ENCODE results near the gene ERC2. TPM values are rescaled to one million over a fixed set of nuclear protein-coding genes. Genes with fewer than 3 reads are reported as not detected.

ERC2 gene
- total RNA-seq, 1 donor from 2014 or later: under 0.01 TPM

- TF ChIP-seq, protein P1, sequence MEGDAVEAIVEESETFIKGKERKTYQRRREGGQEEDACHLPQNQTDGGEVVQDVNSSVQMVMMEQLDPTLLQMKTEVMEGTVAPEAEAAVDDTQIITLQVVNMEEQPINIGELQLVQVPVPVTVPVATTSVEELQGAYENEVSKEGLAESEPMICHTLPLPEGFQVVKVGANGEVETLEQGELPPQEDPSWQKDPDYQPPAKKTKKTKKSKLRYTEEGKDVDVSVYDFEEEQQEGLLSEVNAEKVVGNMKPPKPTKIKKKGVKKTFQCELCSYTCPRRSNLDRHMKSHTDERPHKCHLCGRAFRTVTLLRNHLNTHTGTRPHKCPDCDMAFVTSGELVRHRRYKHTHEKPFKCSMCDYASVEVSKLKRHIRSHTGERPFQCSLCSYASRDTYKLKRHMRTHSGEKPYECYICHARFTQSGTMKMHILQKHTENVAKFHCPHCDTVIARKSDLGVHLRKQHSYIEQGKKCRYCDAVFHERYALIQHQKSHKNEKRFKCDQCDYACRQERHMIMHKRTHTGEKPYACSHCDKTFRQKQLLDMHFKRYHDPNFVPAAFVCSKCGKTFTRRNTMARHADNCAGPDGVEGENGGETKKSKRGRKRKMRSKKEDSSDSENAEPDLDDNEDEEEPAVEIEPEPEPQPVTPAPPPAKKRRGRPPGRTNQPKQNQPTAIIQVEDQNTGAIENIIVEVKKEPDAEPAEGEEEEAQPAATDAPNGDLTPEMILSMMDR (IDR thresholded peaks at IDR 0.05; ENCODE audit: insufficient read depth, low read length, severe bottlenecking): no peak
- no peak for DNase-seq (ENCODE audit: low read depth)
- FAIRE-seq: no peak
These were observed 531.0 kb downstream of the ERC2 start for GRCh38 chr3:55937301-55937700.

DNA sequence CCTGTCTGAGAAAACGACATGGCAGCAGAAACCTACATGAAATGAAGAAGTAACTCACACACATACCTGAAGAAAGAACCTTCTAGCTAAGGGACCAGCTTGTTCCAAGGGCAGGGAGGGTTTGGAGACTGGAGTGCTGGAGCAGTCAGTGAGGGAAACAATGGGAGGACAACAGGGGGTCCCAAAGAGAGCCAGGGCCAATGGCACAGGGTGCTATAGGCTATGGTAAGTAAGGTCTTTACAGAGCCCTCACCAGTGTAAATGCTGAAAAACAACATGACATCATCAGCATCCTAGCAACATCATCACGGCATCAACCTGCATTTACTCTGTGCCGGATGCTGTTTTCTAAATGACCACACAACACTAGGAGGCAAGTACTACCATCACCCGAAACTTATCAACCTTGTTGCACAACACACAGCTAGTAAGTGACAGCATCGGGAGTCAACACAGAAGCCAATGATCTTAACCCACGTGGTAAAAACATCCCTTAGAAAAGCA lies 531.7 kb downstream of the ERC2 start:
- Histone ChIP-seq H3K36me3 (ENCODE audit: control insufficient read depth, insufficient read depth, low read length) (no peaks in the 10 kb centered on the region), H3K27me3 (ENCODE audit: control insufficient read depth, insufficient read depth, low read length) (no peaks in the 10 kb centered on the region), H3K4me3 (ENCODE audit: low read depth, low read length) (no peak overlapping the region)
- FAIRE-seq (no peak), DNase-seq (ENCODE audit: low read depth) (no peak)
- TF ChIP-seq, protein P1 (IDR thresholded peaks at IDR 0.05; ENCODE audit: insufficient read depth, low read length, severe bottlenecking): no peak

More at GRCh38 chr3:55937301-55937700, 531.0 kb downstream of the ERC2 start:
- Histone ChIP-seq H3K36me3 (ENCODE audit: control insufficient read depth, insufficient read depth, low read length) (no peaks in the 10 kb centered on the region), H3K27me3 (ENCODE audit: control insufficient read depth, insufficient read depth, low read length) (no peaks in the 10 kb centered on the region), H3K4me3 (ENCODE audit: low read depth, low read length) (no peak overlapping the region)

DNA sequence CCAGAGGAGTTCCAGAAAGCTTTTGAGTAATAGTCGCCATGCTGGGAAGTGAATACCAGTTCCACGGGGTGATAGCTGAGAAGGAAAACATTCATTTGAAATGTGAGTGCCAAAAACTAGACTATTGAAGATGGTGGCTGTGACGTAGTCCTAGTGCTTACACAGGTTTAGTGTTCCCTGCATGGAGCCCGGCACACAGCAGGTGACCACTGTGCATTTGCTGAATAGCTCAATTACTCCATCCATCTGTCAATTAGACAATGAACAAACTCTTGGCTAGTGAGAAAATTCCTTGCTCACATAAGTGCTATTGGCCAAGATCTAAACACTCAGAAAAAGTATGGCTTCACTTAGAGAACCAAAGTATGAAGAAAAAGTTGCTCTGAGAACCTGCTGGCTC lies 533.0 kb downstream of the ERC2 start:
- TF ChIP-seq, protein P1 (IDR thresholded peaks at IDR 0.05; ENCODE audit: insufficient read depth, low read length, severe bottlenecking): no peak
- H3K4me3 ChIP-seq (ENCODE audit: low read depth, low read length): no peak overlapping the region
- no peaks in the 10 kb centered on the region for H3K36me3 ChIP-seq (ENCODE audit: control insufficient read depth, insufficient read depth, low read length)
- no peaks in the 10 kb centered on the region for H3K27me3 ChIP-seq (ENCODE audit: control insufficient read depth, insufficient read depth, low read length)
- FAIRE-seq (peak; percentile 60), DNase-seq (ENCODE audit: low read depth) (no peak)

DNA sequence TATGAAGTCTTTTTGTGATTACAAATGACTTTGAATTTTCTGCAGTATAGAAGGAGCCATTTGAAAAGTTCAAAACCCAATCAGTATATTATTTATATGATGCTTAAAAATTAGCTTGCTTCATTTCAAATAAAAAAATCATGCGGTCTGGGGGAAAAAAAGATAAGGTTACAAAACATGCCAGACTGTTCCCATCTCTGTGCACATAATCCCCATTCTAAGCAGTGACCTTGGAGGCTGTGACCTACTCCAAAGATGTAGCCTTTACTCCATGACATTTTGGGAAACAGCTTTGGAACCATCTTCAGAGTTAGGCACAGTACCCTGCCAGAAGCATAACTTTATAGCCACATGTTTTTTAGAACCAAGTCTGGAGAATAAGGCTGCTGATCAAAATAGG lies 533.5 kb downstream of the ERC2 start:
- Histone ChIP-seq H3K4me3 (ENCODE audit: low read depth, low read length) (no peak overlapping the region), H3K36me3 (ENCODE audit: control insufficient read depth, insufficient read depth, low read length) (no peaks in the 10 kb centered on the region), H3K27me3 (ENCODE audit: control insufficient read depth, insufficient read depth, low read length) (no peaks in the 10 kb centered on the region)
- FAIRE-seq (no peak), DNase-seq (ENCODE audit: low read depth) (no peak)
- TF ChIP-seq, protein P1 (IDR thresholded peaks at IDR 0.05; ENCODE audit: insufficient read depth, low read length, severe bottlenecking): no peak

DNA sequence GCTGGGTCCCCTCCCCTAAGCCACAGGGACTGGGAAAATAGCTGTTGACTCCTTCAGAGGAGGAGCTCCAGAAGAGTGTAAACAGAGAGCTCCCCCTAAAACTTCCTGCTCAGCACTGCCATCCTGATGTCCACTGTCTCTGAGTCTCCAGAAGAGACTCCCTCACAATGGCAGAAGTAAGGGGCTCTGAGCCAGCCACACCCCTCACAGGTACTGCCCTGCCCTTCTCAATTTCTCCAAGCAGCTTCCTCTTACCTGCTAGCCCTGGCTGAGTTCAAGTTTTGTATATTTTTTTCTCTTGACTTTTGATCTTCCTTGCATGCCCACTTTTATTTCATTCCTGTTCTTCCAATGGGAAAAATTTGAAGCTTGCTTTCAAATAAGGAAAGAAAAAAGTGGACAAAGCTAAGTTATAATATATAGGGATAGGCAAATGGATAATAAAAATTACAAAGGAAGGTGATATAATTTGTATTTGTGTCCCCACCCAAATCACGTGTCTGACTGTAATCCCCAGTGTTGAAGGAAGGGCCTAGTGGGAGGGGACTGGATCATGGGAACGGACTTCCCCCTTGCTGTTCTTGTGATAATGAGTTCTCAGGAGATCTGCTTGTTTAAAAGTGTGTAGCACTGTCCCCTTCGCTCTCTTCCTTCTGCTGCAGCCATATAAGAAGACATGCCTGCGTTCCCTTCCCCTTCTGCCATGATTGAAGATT lies 539.0 kb downstream of the ERC2 start:
- Histone ChIP-seq H3K36me3 (ENCODE audit: control insufficient read depth, insufficient read depth, low read length) (no peaks in the 10 kb centered on the region), H3K4me3 (ENCODE audit: low read depth, low read length) (no peak overlapping the region), H3K27me3 (ENCODE audit: control insufficient read depth, insufficient read depth, low read length) (no peaks in the 10 kb centered on the region)
- TF ChIP-seq, protein P1 (IDR thresholded peaks at IDR 0.05; ENCODE audit: insufficient read depth, low read length, severe bottlenecking): no peak
- FAIRE-seq: no peak
- no peak for DNase-seq (ENCODE audit: low read depth)
